Fibroblast of the conjunctiva (primary cell): Measurements from ENCODE around the gene CD200R1L.

Source experiments
- DNase-seq: peaks from one replicate; pipeline ENCODE4 v3.0.0-alpha.2; 2010; ENCODE audit warnings: low read depth

CD200R1L gene

DNA sequence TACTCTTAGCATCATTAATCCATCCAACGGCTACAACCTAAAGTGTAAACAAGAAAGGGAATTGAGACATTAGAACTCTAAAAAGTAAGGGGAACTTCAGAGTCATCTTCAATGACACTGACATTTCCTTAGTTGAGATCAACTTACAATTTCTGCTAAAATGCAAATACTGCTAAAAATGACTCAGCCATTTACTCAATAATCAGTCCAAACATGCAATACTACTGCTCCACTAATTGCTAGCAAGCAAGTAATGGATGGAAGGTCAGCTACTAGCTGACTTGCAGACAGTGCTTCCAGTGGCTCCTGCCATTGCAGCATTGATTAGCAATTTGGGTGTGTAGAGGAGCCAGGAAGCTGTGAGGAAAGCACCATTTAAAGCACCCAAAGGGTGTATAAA, 28.4 kb downstream of the CD200R1L start:
- DNase-seq: peak; percentile 22

DNA sequence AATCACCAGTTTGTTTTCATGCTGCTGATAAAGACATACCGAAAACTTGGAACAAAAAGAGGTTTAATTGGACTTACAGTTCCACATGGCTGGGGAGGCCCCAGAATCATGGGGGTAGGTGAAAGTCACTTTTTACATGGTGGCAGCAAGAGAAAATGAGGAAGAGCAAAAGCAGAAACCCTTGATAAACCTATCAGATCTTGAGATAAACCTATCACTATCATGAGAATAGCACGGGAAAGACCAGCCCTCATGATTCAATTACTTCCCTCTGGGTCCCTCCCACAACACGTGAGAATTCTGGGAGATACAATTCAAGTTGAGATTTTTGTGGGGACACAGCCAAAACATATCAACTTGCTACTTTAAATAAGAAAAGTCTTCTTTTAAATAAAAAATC, 28.9 kb downstream of the CD200R1L start:
- DNase-seq: no peak

DNA sequence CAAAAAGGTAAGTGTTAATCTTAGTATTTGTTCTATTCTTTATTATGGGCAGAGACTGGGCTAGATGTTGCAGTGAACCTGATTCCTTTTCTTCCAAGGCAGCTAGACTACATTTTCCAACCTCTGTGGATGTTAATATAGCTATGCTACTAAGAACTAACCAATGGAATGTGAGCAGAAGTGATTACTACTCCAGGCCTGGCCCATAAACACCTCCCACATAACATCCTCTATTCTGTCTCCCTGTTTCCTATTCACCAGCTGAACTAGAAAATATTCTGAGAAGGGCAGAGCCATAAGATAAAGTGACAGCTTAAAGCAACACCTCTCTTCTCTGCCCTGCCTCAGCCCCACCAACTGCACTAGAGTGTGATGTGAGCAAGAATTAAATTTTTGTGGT, 29.4 kb downstream of the CD200R1L start:
- DNase-seq: no peak

DNA sequence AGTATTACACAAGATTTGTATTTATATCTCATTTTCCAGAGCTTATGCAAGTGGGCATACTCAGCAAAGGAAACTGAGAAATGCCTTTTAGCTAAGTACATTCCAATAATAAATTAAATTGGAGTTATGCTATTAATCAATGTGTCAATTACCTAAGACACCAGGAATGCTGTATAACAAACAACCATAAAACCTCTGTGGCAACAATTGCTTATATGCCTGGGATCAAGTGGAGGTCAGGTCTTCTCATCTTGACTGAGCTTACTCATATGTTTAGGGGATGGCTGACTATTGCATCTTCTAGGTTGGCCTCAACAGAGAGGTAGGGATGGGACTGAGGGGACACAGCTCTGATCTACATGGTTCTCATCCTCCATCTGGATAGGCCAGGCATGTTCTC, 30.7 kb downstream of the CD200R1L start:
- DNase-seq: no peak

DNA sequence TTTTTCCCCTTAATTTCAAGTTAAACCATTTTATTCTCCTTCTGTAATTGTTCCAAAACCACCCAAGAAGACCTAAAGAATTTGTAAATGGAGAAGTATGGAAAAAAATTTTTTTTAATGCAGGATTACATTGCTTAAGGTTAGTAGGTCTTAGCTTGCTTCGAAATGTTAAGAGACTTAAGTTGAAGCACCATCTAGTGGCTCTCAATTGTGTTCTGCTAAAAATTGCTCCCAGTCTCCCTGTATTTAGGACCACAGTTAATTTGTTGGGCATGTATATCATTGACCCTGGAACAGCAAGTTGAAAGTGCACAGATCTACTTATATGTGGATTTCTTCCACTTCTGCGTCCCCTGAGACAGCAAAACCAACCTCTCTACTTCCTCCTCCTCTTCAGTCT, 32.4 kb downstream of the CD200R1L start:
- DNase-seq: peak; percentile 83

DNA sequence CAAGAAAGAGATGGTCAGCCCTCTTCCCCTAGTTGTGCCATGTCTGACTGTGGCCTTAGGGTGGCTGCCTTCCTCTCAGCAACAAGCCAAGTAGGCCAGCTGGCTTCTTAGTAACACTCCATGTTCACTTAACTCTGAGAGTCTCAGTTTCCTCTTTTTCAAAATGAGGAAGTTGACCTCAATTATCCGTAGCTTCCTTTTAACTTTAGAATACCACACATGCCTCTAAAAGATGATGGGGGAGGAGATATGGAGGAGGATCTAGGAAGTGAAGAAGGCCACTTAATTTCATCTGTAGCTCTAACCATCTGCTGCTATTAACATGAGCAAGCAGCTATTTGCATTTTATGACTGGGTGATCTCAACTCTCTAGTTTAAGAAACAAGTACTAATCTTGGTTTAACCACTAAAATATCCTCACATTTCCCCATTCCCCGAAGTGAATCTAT, 32.9 kb downstream of the CD200R1L start:
- DNase-seq: no peak

DNA sequence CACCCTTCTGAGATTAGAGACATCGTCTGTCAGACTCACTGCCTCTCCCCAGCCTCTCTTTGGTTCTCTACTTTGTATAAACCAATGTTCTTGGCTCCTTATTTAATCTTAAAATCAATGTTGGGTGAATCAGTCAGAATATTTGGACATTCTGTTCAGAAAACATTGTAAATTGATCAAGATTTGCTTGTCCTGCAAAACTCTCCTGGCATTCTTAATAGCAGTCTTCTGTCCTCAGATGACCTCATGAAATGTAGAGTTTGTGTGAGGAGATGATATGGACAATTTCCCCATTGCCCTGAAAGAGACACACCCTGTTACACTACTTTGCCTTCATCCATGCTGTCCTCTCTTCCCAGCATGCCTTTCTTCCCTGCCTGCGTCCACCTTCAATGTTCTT, 33.6 kb downstream of the CD200R1L start:
- peak; percentile 47 for DNase-seq

DNA sequence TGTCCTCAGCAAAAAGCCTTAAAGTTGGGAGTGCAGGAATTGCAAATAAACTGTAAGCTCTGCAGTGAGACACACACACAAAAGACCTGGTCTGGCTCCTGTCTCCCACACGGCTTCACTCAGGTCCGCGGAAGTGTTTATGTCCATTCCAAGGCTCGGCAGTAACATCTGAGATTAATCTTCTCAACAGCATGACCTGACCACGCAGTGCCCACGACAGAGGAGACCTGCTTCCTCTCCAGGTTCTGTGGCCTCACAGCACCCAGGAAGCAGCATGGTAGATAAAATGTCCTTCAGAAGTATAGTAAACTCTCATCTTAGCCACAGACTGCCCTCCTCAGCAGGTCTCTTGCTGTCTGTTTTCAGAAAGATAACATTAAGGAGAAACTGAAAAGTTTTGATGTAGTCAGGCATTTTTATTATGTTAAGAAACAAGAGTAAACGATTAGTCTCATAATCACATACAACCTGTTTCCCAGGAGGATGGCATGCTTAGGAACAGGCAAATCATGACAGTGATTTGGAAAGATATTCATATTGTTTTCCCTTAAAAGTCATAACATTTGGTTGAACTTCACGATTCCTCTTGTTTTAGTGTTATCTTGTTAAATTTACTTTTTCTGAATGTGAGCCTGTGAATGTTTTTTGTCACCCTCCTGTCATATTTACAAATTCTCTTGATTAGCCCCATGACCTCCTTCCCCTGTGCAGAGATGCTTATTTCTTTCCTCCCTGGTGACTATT, 34.6 kb downstream of the CD200R1L start:
- DNase-seq: no peak

DNA sequence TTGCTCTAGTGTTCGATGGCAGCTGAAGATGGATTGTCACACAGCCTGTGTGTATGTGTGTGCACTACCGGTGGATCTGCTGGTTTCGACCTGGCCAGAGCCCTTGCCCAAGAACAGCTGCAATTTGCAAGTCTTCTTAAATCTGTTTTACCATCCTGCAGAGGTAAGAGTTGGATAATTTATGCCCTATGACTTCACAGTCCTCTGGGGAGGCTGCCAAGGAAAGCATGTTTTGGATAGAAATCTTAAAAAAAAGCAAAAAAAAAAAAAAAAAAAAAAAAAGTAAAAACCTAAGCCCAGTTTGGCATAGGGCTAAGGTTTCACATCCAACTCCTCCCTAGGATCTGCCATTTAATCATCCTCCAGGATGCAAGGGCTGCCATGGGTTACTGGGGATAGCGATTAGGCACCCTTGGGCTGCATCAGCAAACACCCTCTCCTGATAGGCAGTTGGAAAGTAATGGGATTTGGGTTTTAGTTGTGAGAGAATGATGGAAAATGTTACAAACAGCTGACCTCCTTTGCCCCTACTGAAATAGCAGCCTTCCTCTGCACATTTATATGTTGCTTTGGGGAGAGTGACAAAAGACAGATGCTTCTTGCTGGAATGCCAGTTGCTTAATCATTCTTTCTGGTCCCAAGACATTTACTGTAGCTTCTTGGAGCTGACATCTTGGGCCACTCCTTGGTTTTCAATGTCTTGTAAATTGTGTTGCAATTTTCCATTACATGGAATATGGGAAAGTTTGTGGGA, 35.4 kb downstream of the CD200R1L start:
- DNase-seq: peak; percentile 83

DNA sequence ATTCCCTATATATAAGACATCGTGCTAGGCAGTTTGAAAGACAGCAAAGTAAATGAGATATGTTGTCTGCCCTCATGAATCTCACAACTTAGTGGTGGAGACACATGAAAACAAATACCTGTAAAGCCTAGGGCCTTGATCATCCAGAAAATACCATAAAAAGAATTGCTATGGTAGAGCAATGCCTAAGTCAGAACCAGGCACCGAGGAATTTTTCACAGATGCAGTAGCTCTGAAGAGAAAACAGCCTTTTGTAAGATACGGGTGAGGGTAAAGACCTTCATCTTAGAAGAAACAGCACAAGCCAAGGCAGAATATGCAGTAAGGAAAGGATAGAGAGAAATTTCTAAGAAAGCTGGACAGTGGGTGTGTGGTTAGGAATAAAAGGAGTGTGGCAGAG, 36.1 kb downstream of the CD200R1L start:
- DNase-seq: no peak

DNA sequence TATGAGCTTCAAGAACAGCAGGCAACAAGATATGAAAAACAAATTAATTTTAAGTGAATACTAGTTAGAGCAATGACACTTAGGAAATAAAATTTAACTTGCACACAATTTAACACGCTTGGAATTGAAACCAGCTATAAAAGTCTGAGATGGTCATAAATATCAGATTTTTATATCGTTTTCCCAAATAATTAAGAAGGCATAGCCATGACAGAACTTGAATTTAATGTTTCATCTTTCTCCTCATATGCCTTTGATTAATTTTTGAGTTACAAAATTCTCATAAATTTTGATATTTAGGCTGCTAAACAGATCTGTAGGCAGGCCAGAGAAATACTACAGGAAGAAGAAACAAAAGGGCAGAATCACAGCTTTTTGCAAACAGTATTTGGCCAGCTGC, 38.5 kb downstream of the CD200R1L start:
- DNase-seq: no peak

DNA sequence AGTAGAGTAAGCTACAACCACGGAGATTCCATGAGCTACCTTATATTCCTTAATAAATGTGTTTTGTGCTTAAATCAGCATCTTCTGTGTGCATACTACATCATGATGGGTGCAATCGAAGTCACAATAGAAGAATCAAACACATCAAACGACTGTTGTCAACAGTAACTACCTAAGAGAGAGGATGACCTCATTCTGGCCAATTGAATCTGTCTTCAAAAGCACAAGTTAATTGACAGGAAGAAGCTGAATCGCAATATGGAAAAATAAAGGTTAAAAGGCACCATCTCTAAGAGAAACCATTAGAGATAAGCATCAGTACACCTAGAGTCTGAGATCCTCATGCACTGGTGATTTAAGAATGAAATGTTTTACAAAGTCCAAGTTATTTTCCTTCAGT, 39.0 kb downstream of the CD200R1L start:
- no peak for DNase-seq

DNA sequence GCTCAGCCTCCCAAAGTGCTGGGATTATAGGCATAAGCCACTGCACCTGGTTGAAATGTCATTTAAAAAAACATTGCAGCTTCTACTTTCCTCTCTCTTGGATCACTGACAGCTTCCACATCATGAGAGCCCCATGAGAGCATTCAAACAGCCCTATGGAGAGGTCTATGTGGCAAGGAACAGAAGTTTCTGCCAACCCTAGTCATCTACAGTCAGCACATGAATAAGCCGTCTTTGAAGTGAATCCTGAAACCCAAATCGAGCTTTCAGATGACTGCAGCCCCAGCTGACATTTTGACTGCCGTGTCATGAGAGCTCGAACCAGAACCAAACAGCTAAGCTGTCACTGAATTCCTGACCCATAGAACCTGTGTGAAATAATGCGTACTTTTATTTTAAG, 39.8 kb downstream of the CD200R1L start:
- no peak for DNase-seq

DNA sequence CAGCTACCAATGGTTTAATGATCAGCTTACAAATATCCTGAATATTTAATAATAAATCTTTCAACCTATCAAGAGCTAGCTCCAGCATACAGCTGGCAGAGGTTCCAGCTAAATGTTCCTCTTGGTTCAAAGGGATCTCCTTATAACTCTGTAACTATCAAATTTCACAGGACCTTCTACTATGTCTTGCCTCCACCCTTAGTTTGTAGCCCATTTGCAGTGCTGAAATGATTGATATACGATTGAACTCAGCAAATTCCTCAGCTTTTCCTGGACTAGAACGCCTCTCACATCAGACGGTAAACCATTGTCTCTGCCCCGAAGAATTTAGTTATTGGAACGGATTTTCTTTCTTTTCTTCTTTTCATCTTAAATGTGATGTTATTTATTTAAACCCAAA, 41.5 kb downstream of the CD200R1L start:
- no peak for DNase-seq

DNA sequence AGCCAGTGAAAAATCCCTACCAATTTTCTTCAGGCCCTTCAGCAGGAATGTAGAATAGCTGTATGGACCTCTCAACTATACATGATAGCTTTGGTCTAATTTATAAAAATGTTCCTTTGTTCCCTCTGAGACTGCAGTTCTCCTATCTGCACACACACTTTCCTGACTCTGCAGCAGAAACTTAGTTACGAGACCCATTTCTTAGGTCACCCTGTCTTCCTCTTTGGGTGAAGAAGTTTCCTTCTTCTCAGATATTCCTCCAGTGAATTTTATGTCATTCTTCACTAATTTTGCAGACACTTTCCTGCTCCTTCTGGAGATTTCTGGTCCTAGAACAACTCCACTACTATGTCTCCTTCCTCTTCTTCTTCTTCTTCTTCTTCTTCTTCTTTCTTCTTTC, 42.6 kb downstream of the CD200R1L start:
- DNase-seq: no peak

DNA sequence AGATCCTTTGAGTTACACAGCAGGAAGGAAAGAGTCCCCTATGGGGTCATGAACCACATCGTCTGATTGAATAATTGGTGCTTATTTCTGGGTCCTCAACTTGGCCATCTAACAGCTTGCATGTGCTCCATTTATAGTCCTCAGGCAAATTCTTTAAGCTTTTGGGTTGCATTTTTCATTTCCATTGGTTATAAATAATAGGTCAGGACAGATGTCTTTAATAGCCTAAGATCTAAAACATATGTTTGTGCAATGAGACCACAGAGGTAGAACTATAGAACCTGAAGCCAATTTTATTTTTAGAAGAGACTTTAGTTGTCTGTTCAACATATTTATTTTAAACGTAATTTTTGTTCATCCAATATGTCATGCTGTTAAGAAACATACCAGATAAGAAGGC, 43.2 kb downstream of the CD200R1L start:
- no peak for DNase-seq

DNA sequence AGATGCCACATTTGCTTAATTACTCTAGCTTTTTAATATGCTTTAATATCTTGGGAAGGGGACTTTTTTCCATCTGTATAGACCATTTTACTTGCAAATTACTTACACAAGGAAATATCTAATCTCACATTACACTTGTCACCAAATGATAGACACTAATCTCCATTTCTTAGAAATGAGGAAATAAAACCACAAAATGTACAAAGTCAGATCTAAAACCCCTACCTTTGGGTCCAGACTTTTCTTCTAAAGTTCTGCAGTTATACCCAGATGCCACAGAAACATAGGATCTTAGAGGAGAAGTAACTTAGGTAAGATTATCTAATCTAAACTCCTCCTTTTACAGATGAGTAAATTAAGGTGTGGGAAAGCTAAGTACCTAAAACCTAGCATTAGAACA, 44.3 kb downstream of the CD200R1L start:
- no peak for DNase-seq

DNA sequence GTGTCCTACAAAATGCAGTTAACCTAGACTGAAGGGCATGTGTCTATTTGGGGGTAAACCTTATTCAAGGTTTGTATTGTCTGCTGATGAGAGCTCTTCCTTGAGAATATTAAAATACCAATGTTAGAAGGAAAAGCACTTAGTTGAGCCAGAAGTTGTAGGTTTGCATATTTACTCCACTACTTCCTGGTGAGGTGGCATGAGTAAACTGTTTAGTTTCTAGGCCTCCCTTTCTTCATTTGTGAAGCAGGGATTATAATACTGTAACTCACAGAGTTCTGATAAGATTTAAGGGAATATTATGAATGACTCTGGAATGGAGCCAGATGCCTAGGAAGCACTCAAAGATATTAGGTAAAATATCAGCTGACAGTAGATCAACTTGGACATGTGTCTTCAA, 46.7 kb downstream of the CD200R1L start:
- no peak for DNase-seq

DNA sequence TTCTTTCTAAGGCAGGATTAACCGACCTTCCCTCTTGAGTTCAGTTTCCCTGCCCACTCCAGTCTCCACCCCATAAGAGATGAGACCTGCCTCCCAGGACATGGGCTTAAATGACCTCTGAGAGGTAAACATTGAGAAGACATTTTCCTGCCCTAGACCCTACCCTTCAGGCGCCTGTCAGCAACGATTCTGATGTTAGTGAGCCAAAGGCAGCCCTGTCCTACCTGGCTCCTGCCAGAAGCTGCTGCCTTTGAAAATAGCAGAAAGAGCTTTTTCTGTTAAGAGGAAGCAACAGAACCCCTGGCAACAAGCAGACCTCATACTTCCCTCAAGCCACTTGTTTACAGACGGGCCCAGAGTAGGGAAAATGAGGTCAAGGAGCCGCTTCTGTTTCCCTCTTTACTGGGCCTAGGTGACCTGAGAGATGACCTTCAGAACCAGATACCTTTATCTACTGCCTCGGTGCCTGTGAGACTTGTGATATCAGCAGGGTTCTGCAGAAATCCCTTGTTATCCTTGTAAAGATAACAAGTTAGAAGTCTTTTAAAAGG, 52.0 kb downstream of the CD200R1L start:
- no peak for DNase-seq

DNA sequence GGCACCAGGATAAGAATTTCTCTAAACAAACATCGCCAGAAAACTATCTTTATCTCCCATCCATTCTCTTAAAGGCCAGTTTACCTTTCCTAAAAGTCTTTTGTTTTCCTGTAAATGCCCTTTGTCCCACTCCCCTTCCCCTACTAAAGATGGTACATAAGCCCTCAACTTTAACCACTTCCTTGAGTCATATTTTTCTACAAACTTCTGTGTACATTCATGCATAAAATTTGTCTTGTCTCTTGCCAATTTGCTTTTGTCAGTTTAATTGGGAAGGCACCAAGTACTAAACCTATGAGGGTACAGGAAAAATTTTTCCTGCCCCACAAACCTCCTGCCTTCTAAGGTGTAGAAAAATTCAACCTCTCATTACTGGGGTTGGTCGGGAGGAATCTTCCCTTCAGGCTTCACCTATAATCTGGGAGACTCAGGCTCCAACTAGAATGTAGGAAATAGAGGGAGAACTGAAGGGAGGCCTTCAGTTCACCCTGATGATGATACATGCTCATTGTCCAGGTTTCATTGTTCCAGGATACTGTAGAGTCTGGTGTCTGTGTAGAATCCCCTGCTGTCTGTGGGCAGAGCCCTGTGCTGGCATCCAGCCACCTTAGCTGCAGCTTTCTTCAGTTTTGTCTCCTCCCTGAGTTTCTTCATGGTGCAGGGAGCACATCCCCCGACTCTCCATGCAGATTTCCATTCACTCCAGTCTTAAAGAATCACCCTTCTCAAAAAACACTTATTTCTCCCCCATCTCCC, 53.2 kb downstream of the CD200R1L start:
- DNase-seq: no peak

DNA sequence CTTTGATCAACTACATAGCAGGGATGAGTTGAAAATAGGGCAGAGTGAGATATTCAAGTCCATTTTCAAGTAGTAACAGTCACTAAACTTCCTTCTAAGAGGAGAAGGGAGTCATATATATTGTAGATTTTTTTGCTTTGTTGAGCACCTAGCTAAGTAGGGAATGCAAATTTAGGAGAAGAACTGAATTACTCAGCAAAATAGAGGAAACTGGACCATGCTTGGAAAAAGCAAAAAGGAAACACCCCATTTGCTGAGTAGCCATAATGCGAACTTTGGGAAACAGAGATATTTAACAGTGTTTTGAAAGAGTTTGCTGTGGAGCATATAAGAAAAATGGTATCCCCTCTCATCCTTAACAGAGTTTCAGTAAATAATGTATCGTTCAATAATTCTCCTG, 54.9 kb downstream of the CD200R1L start:
- DNase-seq: no peak

DNA sequence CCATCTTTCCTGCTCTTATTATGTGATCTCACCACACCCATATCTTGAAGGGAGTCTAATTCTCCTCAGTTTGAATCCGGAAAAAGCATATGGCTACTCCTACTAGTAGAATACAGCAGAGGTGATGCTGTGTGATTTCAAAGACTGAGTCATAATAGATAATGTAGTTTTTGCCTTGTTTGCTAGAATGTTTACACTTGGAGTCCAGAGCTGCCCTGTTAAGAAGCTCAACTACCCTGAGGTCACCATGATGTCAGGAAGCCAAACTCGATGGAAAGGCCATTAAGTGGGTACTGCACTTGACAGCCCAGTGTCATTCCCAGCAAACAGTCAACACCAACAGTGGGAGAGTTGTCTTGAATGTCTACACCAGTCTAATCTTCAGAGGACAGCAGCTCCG, 56.9 kb downstream of the CD200R1L start:
- DNase-seq: no peak
